ENCODE measurements around the gene OR2A25. TPM values are rescaled to one million over a fixed set of nuclear protein-coding genes. Genes with fewer than 3 reads are reported as not detected.

Gene OR2A25
- total and polyA plus RNA-seq, 10 of the 15 experiments (the other 5 are each of a cell fraction or from before 2014, with no cell fraction given): not detected

DNA sequence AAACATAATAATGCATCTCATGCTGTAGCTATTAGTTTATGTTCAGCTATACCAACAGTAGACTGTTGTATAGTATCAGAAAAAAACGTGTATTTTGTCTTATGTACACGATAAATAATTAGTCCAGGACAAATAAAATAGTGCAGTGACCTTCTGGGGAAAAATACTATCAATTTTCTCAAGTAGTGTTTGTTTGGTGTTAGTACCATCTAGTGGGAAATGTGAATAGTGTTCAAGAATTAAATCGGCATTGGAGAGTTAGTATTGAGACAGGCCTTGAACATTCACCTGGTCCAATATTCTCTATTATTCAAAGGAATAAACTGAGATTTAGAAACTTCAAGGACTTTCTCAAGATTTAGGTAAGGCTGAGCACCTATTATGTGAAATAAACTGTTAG is 42.5 kb upstream of the OR2A25 start:
- no peaks in the 10 kb centered on the region; a peak in 1 of 4 replicates for H3K27me3 ChIP-seq (replicated peaks in 1 of 2; ENCODE audit: control insufficient read depth in 2 of 2, insufficient read depth in 2 of 2, low read length in 1 of 2)
- H3K9me3 ChIP-seq (replicated peaks; ENCODE audit: control insufficient read depth, insufficient read depth, low read length): no peaks in the 10 kb centered on the region
- H4K20me1 ChIP-seq (ENCODE audit: control insufficient read depth, insufficient read depth): no peaks in the 10 kb centered on the region
- intact Hi-C loops (cut with micrococcal nuclease; ENCODE audit: unreplicated experiment): no loop called here
- ChIA-PET POLR2A (no interaction called here), SMC1A (ENCODE audit: uncharacterized antibody, unreplicated experiment) (interaction anchor here (1.1 to 1.8 kb wide), 2 partner anchors 11 to 290 kb away, joined by 4 read pairs; no protein-coding TSS in a partner anchor), CTCF (interaction anchor here (0.7 to 2.0 kb wide), 5 partner anchors 9 to 611 kb away, joined by 3 to 12 read pairs (median 4); partner anchors contain the start of genes OR6B1 and TCAF1), RAD21 (ENCODE audit: unreplicated experiment) (interaction anchor here (1.6 kb wide), 1 partner anchor 101 kb away, joined by 4 read pairs; no protein-coding TSS in a partner anchor)
- no peak overlapping the region for H2AFZ ChIP-seq (ENCODE audit: control insufficient read depth, low read depth, low read length)
- no peak overlapping the region for H3K9ac ChIP-seq (ENCODE audit: control insufficient read depth, insufficient read depth, low read length)
- no peak for FAIRE-seq
- no peak overlapping the region for H3K4me3 ChIP-seq
- DNase-seq (ENCODE audit: low read depth, low spot score): no peak
- WGBS (ENCODE audit: insufficient coverage, insufficient replicate concordance, low lambda C conversion rate, missing lambda C conversion rate): 16% methylated on average over 3 of the region's 3 CpGs
- in situ Hi-C loops (cut with MboI): no loop called here
- H3K4me1 ChIP-seq (ENCODE audit: control insufficient read depth, insufficient read depth, low read length): no peaks in the 10 kb centered on the region
- TF ChIP-seq HCFC1 (IDR thresholded peaks at IDR 0.05; ENCODE audit: low read length) (no peak), PML (IDR thresholded peaks at IDR 0.05; ENCODE audit: low read length) (no peak), RAD21 (IDR thresholded peaks at IDR 0.05; ENCODE audit: insufficient read depth, low read depth, low read length) (peak; percentile 54), ATF7 (IDR thresholded peaks at IDR 0.05; ENCODE audit: low read depth) (no peak), NBN (IDR thresholded peaks at IDR 0.05) (no peak)
- TF ChIP-seq, protein P1, sequence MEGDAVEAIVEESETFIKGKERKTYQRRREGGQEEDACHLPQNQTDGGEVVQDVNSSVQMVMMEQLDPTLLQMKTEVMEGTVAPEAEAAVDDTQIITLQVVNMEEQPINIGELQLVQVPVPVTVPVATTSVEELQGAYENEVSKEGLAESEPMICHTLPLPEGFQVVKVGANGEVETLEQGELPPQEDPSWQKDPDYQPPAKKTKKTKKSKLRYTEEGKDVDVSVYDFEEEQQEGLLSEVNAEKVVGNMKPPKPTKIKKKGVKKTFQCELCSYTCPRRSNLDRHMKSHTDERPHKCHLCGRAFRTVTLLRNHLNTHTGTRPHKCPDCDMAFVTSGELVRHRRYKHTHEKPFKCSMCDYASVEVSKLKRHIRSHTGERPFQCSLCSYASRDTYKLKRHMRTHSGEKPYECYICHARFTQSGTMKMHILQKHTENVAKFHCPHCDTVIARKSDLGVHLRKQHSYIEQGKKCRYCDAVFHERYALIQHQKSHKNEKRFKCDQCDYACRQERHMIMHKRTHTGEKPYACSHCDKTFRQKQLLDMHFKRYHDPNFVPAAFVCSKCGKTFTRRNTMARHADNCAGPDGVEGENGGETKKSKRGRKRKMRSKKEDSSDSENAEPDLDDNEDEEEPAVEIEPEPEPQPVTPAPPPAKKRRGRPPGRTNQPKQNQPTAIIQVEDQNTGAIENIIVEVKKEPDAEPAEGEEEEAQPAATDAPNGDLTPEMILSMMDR (IDR thresholded peaks at IDR 0.05 in 2 of 3, conservative IDR thresholded peaks at IDR 0.05 in 1 of 3; ENCODE audit: control insufficient read depth in 2 of 3, extremely low read depth in 1 of 3, insufficient read depth in 1 of 3, low read depth in 3 of 3, low read length in 3 of 3): peak in 1 of 3 experiments; percentile 37; a peak in 2 of 6 replicates
- H3K36me3 ChIP-seq (ENCODE audit: control insufficient read depth in 2 of 2, insufficient read depth in 2 of 2, low read length in 1 of 2): no peaks in the 10 kb centered on the region
- BruUV-seq (replicated peaks): no TSS peak
- no peak overlapping the region for H3K4me2 ChIP-seq (ENCODE audit: control insufficient read depth, insufficient read depth)
- H3K79me2 ChIP-seq (ENCODE audit: control insufficient read depth, insufficient read depth, low read length): no peaks in the 10 kb centered on the region
- no peak overlapping the region for H3K27ac ChIP-seq (ENCODE audit: control insufficient read depth, insufficient read depth)
- ATAC-seq: peak; percentile 38; the same call in 1 of the 3 replicates

Data from GM12878 (cell line).